AG04450 (cell line): ENCODE results near the gene MGA. TPM values are rescaled to one million over a fixed set of nuclear protein-coding genes. Genes with fewer than 3 reads are reported as not detected.

Source experiments
- CTCF ChIA-PET: fragments of 300-600, 350-600 bp; formaldehyde crosslinking; extraction: SDS; loops from one replicate; lab custom pipeline; 2022; ENCODE audit warnings: antibody characterized with exemption, inconsistent platforms; lab: Charles Lee
- POLR2A ChIA-PET: fragments of 350-600 bp; formaldehyde crosslinking; extraction: SDS; loops from one replicate; lab custom pipeline; 2021; ENCODE audit warnings: antibody characterized with exemption, inconsistent platforms; lab: Yijun Ruan, JAX
- DNase-seq: peaks from one replicate; pipeline ENCODE4 v3.0.0-alpha.2; 2011; ENCODE audit warnings: low read depth, low spot score
- H3K27ac ChIP-seq: one replicate; pipeline ENCODE4 v1.5.1; 2012; ENCODE audit warnings: low read depth, low read length, control low read depth
- H3K27me3 ChIP-seq: one replicate; pipeline ENCODE4 v1.6.0; 2012; ENCODE audit warnings: low read length; ENCODE audit not compliant: control insufficient read depth, insufficient read depth
- H3K4me3 ChIP-seq: 2 replicates; pipeline ENCODE4 v1.5.1; 2011; ENCODE audit warnings: mild to moderate bottlenecking, low read depth, low read length, control low read depth
- H3K9me3 ChIP-seq: 2 replicates; pipeline ENCODE4 v1.5.1; 2012; ENCODE audit warnings: low read length; ENCODE audit not compliant: control insufficient read depth, insufficient read depth
- CTCF ChIP-seq: IDR thresholded peaks from 2 replicates; pipeline ENCODE4 v1.5.1; 2011; ENCODE audit warnings: low read depth, low read length, control low read depth, inconsistent platforms
- polyA plus RNA-seq: library from polyadenylated mRNA; depleted of rRNA; stranded (reverse); fragments of >200 nt; gene quantifications from 2 replicates; pipeline ENCODE4 v1.2.3, GENCODE V29; 2011

MGA gene
- polyA plus RNA-seq, 1 experiment = 9.7 TPM

GRCh38 chr15:41671656-41672648 is 11.7 kb downstream of the MGA start:
- Histone ChIP-seq H3K4me3 (no peak overlapping the region), H3K27ac (no peak overlapping the region), H3K9me3 (no peaks in the 10 kb centered on the region), H3K27me3 (no peaks in the 10 kb centered on the region)
- ChIA-PET CTCF (interaction anchor here (1.2 kb wide), 1 partner anchor 69 kb away, joined by 3 read pairs; no protein-coding TSS in a partner anchor), POLR2A (interaction anchor here (1.1 kb wide), 1 partner anchor 12 kb away, joined by 4 read pairs; the partner anchor contains the start of gene MGA)
- TF ChIP-seq CTCF = no peak
- DNase-seq = no peak

GRCh38 chr15:41675337-41675736 is 15.1 kb downstream of the MGA start:
- no peak overlapping the region for H3K4me3 ChIP-seq
- peaks cover 5% of the 10 kb centered on the region; the same call in 1 of the 2 replicates for H3K9me3 ChIP-seq
- no peak for TF ChIP-seq CTCF
- DNase-seq = no peak
- POLR2A ChIA-PET = no interaction called here
- CTCF ChIA-PET = interaction anchor here (0.5 to 1.3 kb wide), 3 partner anchors 20 to 209 kb away, joined by 3 to 4 read pairs (median 3); partner anchors contain the start of gene MAPKBP1
- H3K27ac ChIP-seq = no peak overlapping the region
- H3K27me3 ChIP-seq = no peaks in the 10 kb centered on the region

- no peak for DNase-seq
- TF ChIP-seq CTCF = no peak
- CTCF ChIA-PET = no interaction called here
- POLR2A ChIA-PET = no interaction called here
- Histone ChIP-seq H3K27me3 (no peaks in the 10 kb centered on the region), H3K9me3 (peaks cover 5% of the 10 kb centered on the region; the same call in 1 of the 2 replicates), H3K4me3 (no peak overlapping the region), H3K27ac (no peak overlapping the region)
Observed at GRCh38 chr15:41678742-41679141, 18.5 kb downstream of the MGA start.

GRCh38 chr15:41683955-41684354 is 23.8 kb downstream of the MGA start:
- no peak for TF ChIP-seq CTCF
- no peak for DNase-seq
- no peaks in the 10 kb centered on the region for H3K27me3 ChIP-seq
- H3K4me3 ChIP-seq = no peak overlapping the region
- H3K9me3 ChIP-seq = peaks cover 3% of the 10 kb centered on the region; the same call in 1 of the 2 replicates
- CTCF ChIA-PET = no interaction called here
- no peak overlapping the region for H3K27ac ChIP-seq
- POLR2A ChIA-PET = no interaction called here

- H3K4me3 ChIP-seq = no peak overlapping the region
- H3K27ac ChIP-seq = no peak overlapping the region
- H3K27me3 ChIP-seq = no peaks in the 10 kb centered on the region
- no peaks in the 10 kb centered on the region for H3K9me3 ChIP-seq
- ChIA-PET CTCF (interaction anchor here (0.9 kb wide), 2 partner anchors 86 to 131 kb away, joined by 3 to 4 read pairs; partner anchors contain the start of gene MAPKBP1), POLR2A (no interaction called here)
- no peak for TF ChIP-seq CTCF
- DNase-seq = no peak
Observed at GRCh38 chr15:41688671-41689070, 28.5 kb downstream of the MGA start.
